HG03442 (cell line): ENCODE measurements around the gene PIP5K1B.

Source experiments
- ATAC-seq: cut with Tn5 transposase; IDR thresholded peaks from one replicate; pipeline ENCODE4 v1.9.1; 2021; ENCODE audit warnings: mild to moderate bottlenecking, moderate library complexity; ENCODE audit not compliant: unreplicated experiment

Gene PIP5K1B

GRCh38 chr9:68844631-68845612, 139.9 kb downstream of the PIP5K1B start:
- no peak for ATAC-seq

GRCh38 chr9:68847765-68848164, 142.7 kb downstream of the PIP5K1B start:
- peak; percentile 52 for ATAC-seq

GRCh38 chr9:68851657-68852056, 146.6 kb downstream of the PIP5K1B start:
- no peak for ATAC-seq

GRCh38 chr9:68852941-68853340, 147.9 kb downstream of the PIP5K1B start:
- ATAC-seq: no peak

- no peak for ATAC-seq
Measured at GRCh38 chr9:68859347-68859746, 154.3 kb downstream of the PIP5K1B start.

- no peak for ATAC-seq
Measured at GRCh38 chr9:68860419-68860818, 155.4 kb downstream of the PIP5K1B start.

- no peak for ATAC-seq
Measured at GRCh38 chr9:68861436-68861835, 156.4 kb downstream of the PIP5K1B start.

- no peak for ATAC-seq
Measured at GRCh38 chr9:68867066-68867465, 162.0 kb downstream of the PIP5K1B start.

- ATAC-seq: no peak
Measured at GRCh38 chr9:68869022-68869421, 164.0 kb downstream of the PIP5K1B start.

- no peak for ATAC-seq
Measured at GRCh38 chr9:68870086-68870485, 165.0 kb downstream of the PIP5K1B start.

- ATAC-seq: no peak
Measured at GRCh38 chr9:68871236-68871635, 166.2 kb downstream of the PIP5K1B start.

- ATAC-seq: no peak
Measured at GRCh38 chr9:68872026-68872501, 167.0 kb downstream of the PIP5K1B start.

- ATAC-seq: no peak
Measured at GRCh38 chr9:68873179-68873578, 168.1 kb downstream of the PIP5K1B start.

- no peak for ATAC-seq
Measured at GRCh38 chr9:68876273-68876672, 171.2 kb downstream of the PIP5K1B start.

GRCh38 chr9:68876681-68877080, 171.6 kb downstream of the PIP5K1B start:
- ATAC-seq: no peak

- no peak for ATAC-seq
Measured at GRCh38 chr9:68877219-68877618, 172.2 kb downstream of the PIP5K1B start.

GRCh38 chr9:68878450-68878849, 173.4 kb downstream of the PIP5K1B start:
- ATAC-seq: no peak

GRCh38 chr9:68883224-68883623, 178.2 kb downstream of the PIP5K1B start:
- no peak for ATAC-seq

GRCh38 chr9:68887232-68887631, 182.2 kb downstream of the PIP5K1B start:
- ATAC-seq: no peak

- no peak for ATAC-seq
Measured at GRCh38 chr9:68894502-68894901, 189.5 kb downstream of the PIP5K1B start.

- ATAC-seq: peak; percentile 84
Measured at GRCh38 chr9:68895741-68896478, 190.9 kb downstream of the PIP5K1B start.

- ATAC-seq: peak; percentile 16
Measured at GRCh38 chr9:68896486-68896885, 191.4 kb downstream of the PIP5K1B start.
